Central memory CD8-positive, alpha-beta T cell (primary cell): Measurements from ENCODE around the gene MAP2K5.
A peak's percentile ranks its signal among the peaks of the same experiment; 100 is the strongest.

Experiments used
- ATAC-seq: fragments of 150-1000 bp; cut with Tn5 transposase; replicated peaks from 2 replicates; pipeline ENCODE4 v1.10.0; 2022; ENCODE audit warnings: mild to moderate bottlenecking, moderate FRiP score, moderate number of reproducible peaks; ENCODE audit not compliant: poor library complexity, severe bottlenecking; ENCODE audit errors: extremely low read depth
- DNase-seq, 2 donors: peaks; one replicate each; pipeline ENCODE4 v3.0.0; 2021; ENCODE audit warnings: low spot score in 2 of 2
- H3K27ac Mint-ChIP-seq: one replicate; pipeline ENCODE4 v1.8.0; 2022; ENCODE audit warnings: low read depth, mild to moderate bottlenecking, moderate library complexity, mixed read lengths
- H3K27me3 Mint-ChIP-seq: one replicate; pipeline ENCODE4 v1.8.0; 2022; ENCODE audit warnings: mixed read lengths
- H3K36me3 Mint-ChIP-seq: one replicate; pipeline ENCODE4 v1.8.0; 2022; ENCODE audit warnings: mild to moderate bottlenecking, moderate library complexity, mixed read lengths; ENCODE audit not compliant: insufficient read depth
- H3K4me1 Mint-ChIP-seq: one replicate; pipeline ENCODE4 v1.8.0; 2022; ENCODE audit warnings: mixed read lengths
- H3K4me3 Mint-ChIP-seq: one replicate; pipeline ENCODE4 v1.8.0; 2022; ENCODE audit warnings: mild to moderate bottlenecking, moderate library complexity, mixed read lengths
- H3K9me3 Mint-ChIP-seq: one replicate; pipeline ENCODE4 v1.8.0; 2022; ENCODE audit warnings: mixed read lengths

MAP2K5 gene

GRCh38 chr15:67533873-67534272 is 8.6 kb upstream of the MAP2K5 start:
- no peak for ATAC-seq

GRCh38 chr15:67534360-67534759 is 8.1 kb upstream of the MAP2K5 start:
- H3K27me3 Mint-ChIP-seq, result no peaks in the 10 kb centered on the region
- no peak for DNase-seq
- no peak overlapping the region for H3K27ac Mint-ChIP-seq
- no peaks in the 10 kb centered on the region for H3K9me3 Mint-ChIP-seq
- no peak overlapping the region for H3K4me3 Mint-ChIP-seq
- ATAC-seq, result no peak
- peaks cover under 1% of the 10 kb centered on the region for H3K36me3 Mint-ChIP-seq
- peaks cover 7% of the 10 kb centered on the region for H3K4me1 Mint-ChIP-seq

More at GRCh38 chr15:67533873-67534272, 8.6 kb upstream of the MAP2K5 start:
- no peaks in the 10 kb centered on the region for H3K27me3 Mint-ChIP-seq
- no peaks in the 10 kb centered on the region for H3K9me3 Mint-ChIP-seq
- H3K4me3 Mint-ChIP-seq, result no peak overlapping the region
- no peak for DNase-seq
- peaks cover 2% of the 10 kb centered on the region for H3K36me3 Mint-ChIP-seq
- H3K27ac Mint-ChIP-seq, result no peak overlapping the region
- H3K4me1 Mint-ChIP-seq, result peaks cover 2% of the 10 kb centered on the region

GRCh38 chr15:67537771-67538170 is 4.7 kb upstream of the MAP2K5 start:
- Mint-ChIP-seq H3K27ac (no peak overlapping the region), H3K9me3 (no peaks in the 10 kb centered on the region), H3K4me1 (peaks cover 18% of the 10 kb centered on the region), H3K4me3 (no peak overlapping the region), H3K36me3 (peaks cover 8% of the 10 kb centered on the region), H3K27me3 (no peaks in the 10 kb centered on the region)
- DNase-seq (no peak), ATAC-seq (no peak)

GRCh38 chr15:67543348-67543718 is 830 bp downstream of the MAP2K5 start:
- Mint-ChIP-seq H3K4me1 (peaks cover 42% of the 10 kb centered on the region), H3K27ac (peak overlapping the region; percentile 99), H3K27me3 (no peaks in the 10 kb centered on the region), H3K36me3 (peaks cover 13% of the 10 kb centered on the region), H3K4me3 (peak overlapping the region; percentile 95), H3K9me3 (no peaks in the 10 kb centered on the region)
- ATAC-seq (no peak), DNase-seq (no peak)

GRCh38 chr15:67544475-67544874 is 2.0 kb downstream of the MAP2K5 start:
- Mint-ChIP-seq H3K27ac (no peak overlapping the region), H3K4me1 (peaks cover 39% of the 10 kb centered on the region), H3K9me3 (no peaks in the 10 kb centered on the region), H3K4me3 (no peak overlapping the region), H3K27me3 (no peaks in the 10 kb centered on the region), H3K36me3 (peaks cover 13% of the 10 kb centered on the region)
- no peak for DNase-seq
- ATAC-seq, result no peak

- peaks cover 39% of the 10 kb centered on the region for H3K4me1 Mint-ChIP-seq
- DNase-seq, result no peak
- H3K27me3 Mint-ChIP-seq, result no peaks in the 10 kb centered on the region
- no peaks in the 10 kb centered on the region for H3K9me3 Mint-ChIP-seq
- ATAC-seq, result no peak
- peaks cover 17% of the 10 kb centered on the region for H3K36me3 Mint-ChIP-seq
- no peak overlapping the region for H3K27ac Mint-ChIP-seq
- no peak overlapping the region for H3K4me3 Mint-ChIP-seq
Observed at GRCh38 chr15:67545864-67546263, 3.4 kb downstream of the MAP2K5 start.

GRCh38 chr15:67547064-67547463 is 4.6 kb downstream of the MAP2K5 start:
- Mint-ChIP-seq H3K36me3 (peaks cover 9% of the 10 kb centered on the region), H3K9me3 (no peaks in the 10 kb centered on the region), H3K27me3 (no peaks in the 10 kb centered on the region), H3K4me1 (peaks cover 29% of the 10 kb centered on the region), H3K27ac (no peak overlapping the region), H3K4me3 (no peak overlapping the region)
- DNase-seq, result no peak
- no peak for ATAC-seq

- DNase-seq (no peak), ATAC-seq (no peak)
- Mint-ChIP-seq H3K36me3 (peaks cover 9% of the 10 kb centered on the region), H3K4me3 (no peak overlapping the region), H3K27ac (no peak overlapping the region), H3K4me1 (peaks cover 28% of the 10 kb centered on the region), H3K9me3 (no peaks in the 10 kb centered on the region), H3K27me3 (no peaks in the 10 kb centered on the region)
Observed at GRCh38 chr15:67547836-67548235, 5.3 kb downstream of the MAP2K5 start.

- Mint-ChIP-seq H3K36me3 (peaks cover 8% of the 10 kb centered on the region), H3K4me1 (peaks cover 23% of the 10 kb centered on the region), H3K9me3 (no peaks in the 10 kb centered on the region), H3K27me3 (no peaks in the 10 kb centered on the region), H3K27ac (no peak overlapping the region), H3K4me3 (no peak overlapping the region)
- DNase-seq (no peak), ATAC-seq (no peak)
Observed at GRCh38 chr15:67548236-67548852, 5.8 kb downstream of the MAP2K5 start.

GRCh38 chr15:67548862-67549651 is 6.6 kb downstream of the MAP2K5 start:
- H3K27ac Mint-ChIP-seq, result no peak overlapping the region
- no peaks in the 10 kb centered on the region for H3K9me3 Mint-ChIP-seq
- no peak overlapping the region for H3K4me3 Mint-ChIP-seq

GRCh38 chr15:67549736-67550135 is 7.2 kb downstream of the MAP2K5 start:
- Mint-ChIP-seq H3K4me1 (peaks cover 12% of the 10 kb centered on the region), H3K9me3 (no peaks in the 10 kb centered on the region), H3K4me3 (no peak overlapping the region), H3K27me3 (no peaks in the 10 kb centered on the region), H3K36me3 (peaks cover 9% of the 10 kb centered on the region), H3K27ac (no peak overlapping the region)
- DNase-seq (no peak), ATAC-seq (no peak)

More at GRCh38 chr15:67548862-67549651, 6.6 kb downstream of the MAP2K5 start:
- peaks cover 16% of the 10 kb centered on the region for H3K4me1 Mint-ChIP-seq
- no peaks in the 10 kb centered on the region for H3K27me3 Mint-ChIP-seq
- ATAC-seq (no peak), DNase-seq (no peak)
- H3K36me3 Mint-ChIP-seq, result peaks cover 7% of the 10 kb centered on the region

GRCh38 chr15:67550522-67550921 is 8.0 kb downstream of the MAP2K5 start:
- no peak for ATAC-seq
- no peaks in the 10 kb centered on the region for H3K27me3 Mint-ChIP-seq
- H3K4me3 Mint-ChIP-seq, result no peak overlapping the region
- H3K36me3 Mint-ChIP-seq, result peaks cover 9% of the 10 kb centered on the region
- no peaks in the 10 kb centered on the region for H3K9me3 Mint-ChIP-seq
- no peak for DNase-seq
- peaks cover 11% of the 10 kb centered on the region for H3K4me1 Mint-ChIP-seq
- no peak overlapping the region for H3K27ac Mint-ChIP-seq

- H3K36me3 Mint-ChIP-seq, result peaks cover 9% of the 10 kb centered on the region
- H3K27ac Mint-ChIP-seq, result no peak overlapping the region
- H3K9me3 Mint-ChIP-seq, result no peaks in the 10 kb centered on the region
Observed at GRCh38 chr15:67551207-67551743, 8.8 kb downstream of the MAP2K5 start.

More at GRCh38 chr15:67551207-67551743, 8.8 kb downstream of the MAP2K5 start:
- ATAC-seq, result no peak
- no peak overlapping the region for H3K4me3 Mint-ChIP-seq
- no peak for DNase-seq
- H3K4me1 Mint-ChIP-seq, result peaks cover 15% of the 10 kb centered on the region
- H3K27me3 Mint-ChIP-seq, result no peaks in the 10 kb centered on the region
